Measurements from ENCODE around the gene HTR6.

Gene HTR6

GRCh38 chr1:19656134-19656779, 8.4 kb upstream of the HTR6 start:
- DNase-seq (ENCODE audit: low read depth in 1 of 2, low spot score in 1 of 2): no peak

GRCh38 chr1:19656780-19657466, 7.8 kb upstream of the HTR6 start:
- DNase-seq (ENCODE audit: low read depth in 1 of 2, low spot score in 1 of 2): no peak

- DNase-seq (ENCODE audit: low read depth in 1 of 2, low spot score in 1 of 2): no peak
Observed at GRCh38 chr1:19657511-19657910, 7.2 kb upstream of the HTR6 start.

GRCh38 chr1:19658186-19658585, 6.5 kb upstream of the HTR6 start:
- no peak for DNase-seq (ENCODE audit: low read depth in 1 of 2, low spot score in 1 of 2)

GRCh38 chr1:19661721-19662228, 2.9 kb upstream of the HTR6 start:
- DNase-seq (ENCODE audit: low read depth in 1 of 2, low spot score in 1 of 2): no peak

- DNase-seq (ENCODE audit: low read depth in 1 of 2, low spot score in 1 of 2): no peak
Observed at GRCh38 chr1:19662313-19662712, 2.4 kb upstream of the HTR6 start.

GRCh38 chr1:19665186-19665495, 466 bp downstream of the HTR6 start:
- no peak for DNase-seq (ENCODE audit: low read depth in 1 of 2, low spot score in 1 of 2)

- no peak for DNase-seq (ENCODE audit: low read depth in 1 of 2, low spot score in 1 of 2)
Observed at GRCh38 chr1:19665496-19666465, 1.1 kb downstream of the HTR6 start.

GRCh38 chr1:19668888-19669287, 4.2 kb downstream of the HTR6 start:
- no peak for DNase-seq (ENCODE audit: low read depth in 1 of 2, low spot score in 1 of 2)

GRCh38 chr1:19670787-19671186, 6.1 kb downstream of the HTR6 start:
- no peak for DNase-seq (ENCODE audit: low read depth in 1 of 2, low spot score in 1 of 2)

GRCh38 chr1:19672237-19672636, 7.6 kb downstream of the HTR6 start:
- DNase-seq (ENCODE audit: low read depth in 1 of 2, low spot score in 1 of 2): no peak

GRCh38 chr1:19675797-19676196, 11.1 kb downstream of the HTR6 start:
- no peak for DNase-seq (ENCODE audit: low read depth in 1 of 2, low spot score in 1 of 2)

- DNase-seq (ENCODE audit: low read depth in 1 of 2, low spot score in 1 of 2): no peak
Observed at GRCh38 chr1:19676438-19676922, 11.8 kb downstream of the HTR6 start.

GRCh38 chr1:19678493-19678892, 13.8 kb downstream of the HTR6 start:
- DNase-seq (ENCODE audit: low read depth in 1 of 2, low spot score in 1 of 2): no peak

- no peak for DNase-seq (ENCODE audit: low read depth in 1 of 2, low spot score in 1 of 2)
Observed at GRCh38 chr1:19678931-19679453, 14.3 kb downstream of the HTR6 start.

GRCh38 chr1:19679691-19680090, 15.0 kb downstream of the HTR6 start:
- DNase-seq (ENCODE audit: low read depth in 1 of 2, low spot score in 1 of 2): no peak

- no peak for DNase-seq (ENCODE audit: low read depth in 1 of 2, low spot score in 1 of 2)
Observed at GRCh38 chr1:19680644-19681043, 16.0 kb downstream of the HTR6 start.

- no peak for DNase-seq (ENCODE audit: low read depth in 1 of 2, low spot score in 1 of 2)
Observed at GRCh38 chr1:19682257-19682656, 17.6 kb downstream of the HTR6 start.

- DNase-seq (ENCODE audit: low read depth in 1 of 2, low spot score in 1 of 2): no peak
Observed at GRCh38 chr1:19682901-19683300, 18.2 kb downstream of the HTR6 start.

GRCh38 chr1:19683351-19683750, 18.7 kb downstream of the HTR6 start:
- DNase-seq (ENCODE audit: low read depth in 1 of 2, low spot score in 1 of 2): no peak

- no peak for DNase-seq (ENCODE audit: low read depth in 1 of 2, low spot score in 1 of 2)
Observed at GRCh38 chr1:19684677-19685076, 20.0 kb downstream of the HTR6 start.

Data from stimulated activated CD4-positive, alpha-beta T cell treated with anti-CD3 and anti-CD28 coated beads, Interleukin-15, amount 100 ng/mL, for 1 hour (primary cell).